LHCN-M2 (cell line): ENCODE data around the gene DDX18. TPM values are rescaled to one million over a fixed set of nuclear protein-coding genes. Genes with fewer than 3 reads are reported as not detected.

ENCODE experiments used
- DNase-seq: peaks from one replicate; pipeline ENCODE4 v3.0.0-alpha.2; 2012; ENCODE audit warnings: low read depth
- total RNA-seq: library from RNA; depleted of rRNA; stranded (reverse); fragments of >200 nt; gene quantifications from 2 replicates; pipeline ENCODE4 v1.2.3, GENCODE V29; 2014

Gene DDX18
- total RNA-seq, 1 experiment from 2014 or later = 66.9 TPM

GRCh38 chr2:117833911-117834310, 19.4 kb downstream of the DDX18 start:
- no peak for DNase-seq

- DNase-seq = no peak
Measured at GRCh38 chr2:117834992-117835391, 20.5 kb downstream of the DDX18 start.

DNA sequence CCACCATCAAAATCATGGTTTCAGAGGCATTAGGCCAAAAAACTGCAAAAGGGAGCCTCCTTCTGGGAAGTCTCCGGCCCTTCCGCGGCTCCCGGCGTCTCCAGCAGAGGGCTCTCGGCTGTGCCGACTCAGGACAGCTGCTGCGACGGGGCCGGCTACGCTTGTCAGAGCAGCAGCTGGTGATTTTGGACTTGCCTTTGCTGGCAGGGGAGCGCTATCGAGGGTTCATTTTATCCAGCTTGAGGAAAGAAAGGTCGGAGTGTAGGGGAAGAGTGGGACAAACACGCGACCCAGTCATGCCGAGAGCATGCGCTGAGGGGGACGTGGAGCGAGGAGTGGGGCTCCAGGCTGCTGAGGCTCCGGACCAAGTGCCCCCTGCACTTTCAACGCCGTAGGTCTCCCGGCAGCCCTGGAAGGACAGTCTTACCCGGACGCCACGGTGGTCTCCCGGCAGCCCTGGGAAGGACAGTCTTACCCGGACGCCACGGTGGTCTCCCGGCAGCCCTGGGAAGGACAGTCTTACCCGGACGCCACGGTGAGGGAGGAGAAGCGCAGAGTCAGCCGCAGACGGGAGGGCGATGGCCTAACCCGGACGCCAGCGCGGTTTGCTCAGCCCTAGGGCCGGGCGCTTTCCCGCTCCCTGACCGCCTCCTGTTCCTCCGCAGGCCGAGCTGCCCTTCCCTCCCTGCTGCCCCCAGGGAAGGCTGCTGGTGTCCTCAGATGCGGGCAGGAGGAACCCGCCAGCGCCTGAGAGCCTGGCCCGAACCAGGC, 21.7 kb downstream of the DDX18 start:
- peak; percentile 79 for DNase-seq

DNA sequence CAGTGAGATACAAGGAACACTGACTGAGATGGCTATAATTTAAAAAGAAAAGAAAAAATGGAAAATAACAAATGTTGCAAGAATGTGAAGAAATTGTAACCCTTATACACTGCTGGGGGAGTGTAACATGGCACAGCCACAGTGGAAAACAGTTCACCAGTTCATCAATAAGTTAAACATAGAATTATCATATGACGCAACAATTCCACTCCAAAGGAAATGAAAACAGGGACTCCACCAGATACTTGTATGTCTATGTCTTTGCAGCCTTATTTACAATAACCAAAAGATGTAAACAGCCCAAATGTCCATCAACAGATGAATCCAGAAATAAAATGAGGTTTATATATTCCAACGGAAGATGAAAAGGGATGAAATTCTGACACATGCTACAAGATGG, 30.8 kb downstream of the DDX18 start:
- DNase-seq = no peak

- no peak for DNase-seq
Measured at GRCh38 chr2:117850015-117850414, 35.5 kb downstream of the DDX18 start.

GRCh38 chr2:117850461-117850860, 36.0 kb downstream of the DDX18 start:
- no peak for DNase-seq

GRCh38 chr2:117851969-117852368, 37.5 kb downstream of the DDX18 start:
- no peak for DNase-seq

DNA sequence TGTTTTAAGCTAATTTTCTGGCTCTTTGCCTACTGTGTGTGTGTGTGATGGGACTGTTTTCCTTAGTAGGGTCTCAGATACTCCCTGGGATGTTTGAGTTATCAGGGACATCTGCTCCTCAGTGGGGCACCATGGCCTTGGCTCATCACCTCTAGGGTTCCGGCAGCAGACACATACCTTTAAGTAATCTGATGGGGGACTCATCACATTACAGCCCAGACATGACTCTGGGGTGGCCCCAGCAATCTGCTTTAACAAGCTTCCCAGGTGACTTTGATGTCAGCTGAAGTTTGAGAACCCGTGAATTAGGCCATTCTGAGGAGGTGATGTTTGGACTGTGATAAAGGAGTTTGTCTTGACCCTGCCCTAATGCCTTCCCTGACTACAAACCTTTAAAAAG, 38.8 kb downstream of the DDX18 start:
- DNase-seq = no peak

GRCh38 chr2:117853873-117854272, 39.4 kb downstream of the DDX18 start:
- DNase-seq = no peak

GRCh38 chr2:117854610-117855009, 40.1 kb downstream of the DDX18 start:
- no peak for DNase-seq

DNA sequence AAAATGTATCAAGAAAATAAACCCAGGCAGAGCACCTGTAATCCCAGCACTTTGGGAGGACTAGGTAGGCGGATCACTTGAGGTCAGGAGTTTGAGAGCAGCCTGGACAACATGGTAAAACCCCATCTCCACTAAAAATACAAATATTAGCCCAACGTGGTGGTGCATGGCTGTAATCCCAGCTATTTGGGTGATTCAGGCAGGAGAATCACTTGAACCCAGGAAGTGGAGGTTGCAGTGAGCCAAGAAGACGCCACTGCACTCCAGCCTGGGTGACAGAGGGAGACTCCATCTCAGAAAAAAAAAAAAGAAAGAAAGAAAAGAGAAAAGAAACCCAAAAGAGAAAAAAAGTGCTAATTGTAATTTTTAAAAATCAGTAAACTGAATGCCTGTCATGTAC, 41.4 kb downstream of the DDX18 start:
- DNase-seq = no peak

GRCh38 chr2:117856415-117857210, 42.1 kb downstream of the DDX18 start:
- peak; percentile 85 for DNase-seq

DNA sequence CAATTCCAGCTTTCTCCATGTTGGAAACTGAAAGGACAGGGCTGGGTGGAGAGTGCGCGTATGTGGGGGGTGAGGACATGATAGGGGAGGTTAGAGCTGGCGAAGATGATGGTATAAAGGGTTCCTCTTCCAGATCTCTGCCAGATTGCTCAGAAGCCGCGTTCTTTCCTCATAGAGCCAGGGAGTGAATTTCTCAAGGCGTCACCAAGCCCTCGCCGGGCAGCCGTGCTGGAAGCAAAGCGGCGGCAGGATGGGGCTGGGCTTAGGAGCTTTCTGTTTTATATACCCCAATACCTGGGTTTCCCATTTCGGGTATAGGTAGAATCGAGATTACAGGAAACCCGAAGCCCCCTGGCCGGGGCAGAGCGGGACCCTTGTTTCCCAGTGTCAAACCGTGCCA, 43.8 kb downstream of the DDX18 start:
- no peak for DNase-seq

DNA sequence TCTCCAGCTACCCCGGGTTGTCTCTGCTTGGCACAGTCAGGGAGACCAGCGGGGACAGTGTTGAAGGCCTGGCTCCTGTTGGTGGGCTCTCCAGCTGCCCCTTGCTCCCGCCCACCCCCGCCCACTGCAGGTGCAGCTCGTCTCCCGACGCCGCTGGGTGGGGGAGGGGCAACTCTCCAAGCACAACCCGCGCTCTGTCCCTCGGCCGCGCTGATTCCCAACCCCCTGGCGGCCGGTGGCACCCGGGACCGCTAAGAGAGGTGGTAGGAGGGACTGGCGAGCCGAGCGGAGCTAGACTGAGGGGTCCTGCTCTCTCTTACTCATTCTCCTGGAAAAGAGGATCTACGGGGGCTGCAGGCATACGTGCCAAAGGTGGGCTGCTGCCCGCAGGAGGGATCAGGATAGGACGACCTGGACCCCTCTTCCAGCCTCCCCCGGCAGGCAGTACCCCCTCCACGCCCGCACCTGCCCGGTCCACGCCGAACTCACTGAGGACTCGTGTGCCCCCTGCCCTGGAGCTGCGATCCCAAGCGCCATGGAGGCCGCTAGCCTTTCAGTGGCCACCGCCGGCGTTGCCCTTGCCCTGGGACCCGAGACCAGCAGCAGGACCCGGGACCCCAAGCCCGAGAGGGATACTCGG, 44.5 kb downstream of the DDX18 start:
- no peak for DNase-seq

- DNase-seq = no peak
Measured at GRCh38 chr2:117859532-117859911, 45.0 kb downstream of the DDX18 start.

- no peak for DNase-seq
Measured at GRCh38 chr2:117859924-117860647, 45.6 kb downstream of the DDX18 start.

- DNase-seq = no peak
Measured at GRCh38 chr2:117862459-117862858, 48.0 kb downstream of the DDX18 start.

- DNase-seq = no peak
Measured at GRCh38 chr2:117875786-117876185, 61.3 kb downstream of the DDX18 start.

DNA sequence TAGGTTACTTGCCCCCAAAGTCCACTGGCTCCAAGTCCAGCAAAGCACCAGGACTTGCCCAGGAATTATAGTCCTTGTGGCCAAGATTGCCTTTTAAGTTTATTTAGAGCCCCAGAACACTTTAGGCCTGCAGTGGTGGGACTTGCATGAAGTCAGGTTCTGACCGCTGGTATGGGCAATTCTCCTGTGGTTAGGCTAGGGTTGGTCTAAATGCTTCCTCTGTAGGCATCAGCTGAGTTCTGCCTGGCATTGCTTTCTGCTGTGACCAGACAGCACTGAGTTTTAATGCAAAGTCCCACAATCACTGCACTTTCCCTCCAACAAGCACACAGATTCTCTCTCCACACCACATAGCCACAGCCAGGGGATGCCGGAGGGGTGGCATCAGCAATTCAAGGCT, 64.5 kb downstream of the DDX18 start:
- DNase-seq = no peak
